Measurements from ENCODE around the gene TFR2.

TFR2 gene

DNA sequence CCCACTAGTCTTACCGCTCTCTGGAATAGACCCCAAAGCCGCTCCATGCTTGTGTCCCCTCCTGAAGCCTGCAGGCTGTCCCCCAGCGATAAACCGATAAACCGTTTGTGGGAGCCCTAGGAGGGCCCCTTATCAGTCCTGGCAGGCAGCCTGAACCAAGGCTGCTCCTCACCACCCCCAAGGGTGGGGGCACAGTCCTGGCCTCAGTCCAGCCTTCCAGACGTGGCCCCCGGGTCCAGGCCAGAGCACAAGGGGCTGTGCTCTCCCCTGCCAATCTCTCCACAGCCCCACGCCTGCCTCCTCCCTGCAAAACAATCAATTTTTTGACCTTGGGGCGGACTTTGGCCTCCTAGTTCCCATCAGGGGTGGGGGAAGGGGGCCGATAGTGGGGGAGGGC lies at the start of gene TFR2:
Gene TFR2 (minus strand): TSS at position 90 of the 397 bp plus-strand sequence. CDS start 43 bp downstream, at position 47.
- TF ChIP-seq, protein P1, sequence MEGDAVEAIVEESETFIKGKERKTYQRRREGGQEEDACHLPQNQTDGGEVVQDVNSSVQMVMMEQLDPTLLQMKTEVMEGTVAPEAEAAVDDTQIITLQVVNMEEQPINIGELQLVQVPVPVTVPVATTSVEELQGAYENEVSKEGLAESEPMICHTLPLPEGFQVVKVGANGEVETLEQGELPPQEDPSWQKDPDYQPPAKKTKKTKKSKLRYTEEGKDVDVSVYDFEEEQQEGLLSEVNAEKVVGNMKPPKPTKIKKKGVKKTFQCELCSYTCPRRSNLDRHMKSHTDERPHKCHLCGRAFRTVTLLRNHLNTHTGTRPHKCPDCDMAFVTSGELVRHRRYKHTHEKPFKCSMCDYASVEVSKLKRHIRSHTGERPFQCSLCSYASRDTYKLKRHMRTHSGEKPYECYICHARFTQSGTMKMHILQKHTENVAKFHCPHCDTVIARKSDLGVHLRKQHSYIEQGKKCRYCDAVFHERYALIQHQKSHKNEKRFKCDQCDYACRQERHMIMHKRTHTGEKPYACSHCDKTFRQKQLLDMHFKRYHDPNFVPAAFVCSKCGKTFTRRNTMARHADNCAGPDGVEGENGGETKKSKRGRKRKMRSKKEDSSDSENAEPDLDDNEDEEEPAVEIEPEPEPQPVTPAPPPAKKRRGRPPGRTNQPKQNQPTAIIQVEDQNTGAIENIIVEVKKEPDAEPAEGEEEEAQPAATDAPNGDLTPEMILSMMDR (IDR thresholded peaks at IDR 0.05; ENCODE audit: control insufficient read depth, extremely low read depth, insufficient read depth) = no peak
- DNase-seq (ENCODE audit: low read depth) = no peak
- H3K4me3 ChIP-seq (ENCODE audit: low read depth, low read length) = no peak within 1 kb of the TSS

- DNase-seq (ENCODE audit: low read depth) = no peak
- TF ChIP-seq, protein P1 (IDR thresholded peaks at IDR 0.05; ENCODE audit: control insufficient read depth, extremely low read depth, insufficient read depth) = no peak
- no peak overlapping the region for H3K4me3 ChIP-seq (ENCODE audit: low read depth, low read length)
Observed at GRCh38 chr7:100689230-100690135, 48.1 kb upstream of the TFR2 start.

GRCh38 chr7:100688326-100688860 lies 47.0 kb upstream of the TFR2 start:
- no peak for DNase-seq (ENCODE audit: low read depth)
- no peak overlapping the region for H3K4me3 ChIP-seq (ENCODE audit: low read depth, low read length)
- TF ChIP-seq, protein P1 (IDR thresholded peaks at IDR 0.05; ENCODE audit: control insufficient read depth, extremely low read depth, insufficient read depth) = no peak

GRCh38 chr7:100687751-100688300 lies 46.5 kb upstream of the TFR2 start:
- no peak for DNase-seq (ENCODE audit: low read depth)
- H3K4me3 ChIP-seq (ENCODE audit: low read depth, low read length) = no peak overlapping the region
- TF ChIP-seq, protein P1 (IDR thresholded peaks at IDR 0.05; ENCODE audit: control insufficient read depth, extremely low read depth, insufficient read depth) = no peak

- no peak for DNase-seq (ENCODE audit: low read depth)
- H3K4me3 ChIP-seq (ENCODE audit: low read depth, low read length) = no peak overlapping the region
- TF ChIP-seq, protein P1 (IDR thresholded peaks at IDR 0.05; ENCODE audit: control insufficient read depth, extremely low read depth, insufficient read depth) = no peak
Observed at GRCh38 chr7:100687261-100687660, 45.9 kb upstream of the TFR2 start.

GRCh38 chr7:100686822-100687211 lies 45.5 kb upstream of the TFR2 start:
- H3K4me3 ChIP-seq (ENCODE audit: low read depth, low read length) = no peak overlapping the region
- TF ChIP-seq, protein P1 (IDR thresholded peaks at IDR 0.05; ENCODE audit: control insufficient read depth, extremely low read depth, insufficient read depth) = no peak
- no peak for DNase-seq (ENCODE audit: low read depth)

Data from LNCaP clone FGC (cell line).